NCI-H2107 treated with DMSO at 0.1 percent for 48 hours (cell line): ENCODE data around the gene WSB2.
"Not testable (repeated sequence)": the region's sequence is repeated elsewhere in the genome, so short reads cannot be mapped to it uniquely, and the experiment has no call there.

Experiments
- DNase-seq: peaks from one replicate; lab custom pipeline; 2025; ENCODE audit not compliant: unreplicated experiment; lab: John Stamatoyannopoulos, UW

The WSB2 gene

GRCh38 chr12:118035190-118036041 is 25.6 kb downstream of the WSB2 start:
- DNase-seq: peak; percentile 64

GRCh38 chr12:118034429-118035189 is 26.4 kb downstream of the WSB2 start:
- peak; percentile 56 for DNase-seq

- DNase-seq: no peak
Measured at GRCh38 chr12:118033902-118034301, 27.1 kb downstream of the WSB2 start.

GRCh38 chr12:118033323-118033722 is 27.7 kb downstream of the WSB2 start:
- no peak for DNase-seq

- no peak for DNase-seq
Measured at GRCh38 chr12:118032188-118032587, 28.8 kb downstream of the WSB2 start.

- no peak for DNase-seq
Measured at GRCh38 chr12:118029166-118029565, 31.8 kb downstream of the WSB2 start.

GRCh38 chr12:118025168-118025567 is 35.8 kb downstream of the WSB2 start:
- DNase-seq: no peak

GRCh38 chr12:118023301-118023860 is 37.6 kb downstream of the WSB2 start:
- no peak for DNase-seq

- no peak for DNase-seq
Measured at GRCh38 chr12:118022728-118023109, 38.3 kb downstream of the WSB2 start.

GRCh38 chr12:118022097-118022727 is 38.8 kb downstream of the WSB2 start:
- DNase-seq: not testable (repeated sequence)

GRCh38 chr12:118020036-118020435 is 40.9 kb downstream of the WSB2 start:
- no peak for DNase-seq

- DNase-seq: no peak
Measured at GRCh38 chr12:118017926-118018325, 43.1 kb downstream of the WSB2 start.

- peak; percentile 94 for DNase-seq
Measured at GRCh38 chr12:118016424-118017264, 44.3 kb downstream of the WSB2 start, which contains the start of gene RFC5. Gene RFC5, plus strand, starts transcription at chr12:118016703. Its CDS starts 125 bp downstream, at chr12:118016828.

- no peak for DNase-seq
Measured at GRCh38 chr12:118015944-118016343, 45.0 kb downstream of the WSB2 start.

- DNase-seq: no peak
Measured at GRCh38 chr12:118015306-118015705, 45.7 kb downstream of the WSB2 start.

GRCh38 chr12:118013283-118013682 is 47.7 kb downstream of the WSB2 start:
- DNase-seq: no peak

- DNase-seq: no peak
Measured at GRCh38 chr12:118011961-118012360, 49.0 kb downstream of the WSB2 start.

GRCh38 chr12:118011377-118011776 is 49.6 kb downstream of the WSB2 start:
- DNase-seq: no peak

GRCh38 chr12:118010903-118011302 is 50.1 kb downstream of the WSB2 start:
- no peak for DNase-seq

- DNase-seq: not testable (repeated sequence)
Measured at GRCh38 chr12:117999806-118000205, 61.2 kb downstream of the WSB2 start.
